CD14-positive monocyte (primary cell): ENCODE data around the gene ACOT2. TPM values are rescaled to one million over a fixed set of nuclear protein-coding genes. Genes with fewer than 3 reads are reported as not detected.
"Not testable (repeated sequence)": the region's sequence is repeated elsewhere in the genome, so short reads cannot be mapped to it uniquely, and the experiment has no call there.

ENCODE experiments used
- DNase-seq, 3 donors: peaks; one replicate each; pipeline ENCODE4 v3.0.0-alpha.2; 2011 to 2022
- H2AFZ ChIP-seq: 2 replicates; pipeline ENCODE4 v1.6.0; 2012; ENCODE audit warnings: mild to moderate bottlenecking, low read depth, low read length, inconsistent platforms; ENCODE audit not compliant: insufficient read depth, poor library complexity, severe bottlenecking
- H3K27ac ChIP-seq, 2 donors: 1 replicate in 1 of 2; 2 replicates in 1 of 2; pipeline ENCODE4 v1.5.1; 2012 to 2013; ENCODE audit warnings: low read length in 2 of 2, control low read depth in 1 of 2, inconsistent platforms in 1 of 2, low read depth in 1 of 2, mild to moderate bottlenecking in 1 of 2
- H3K27me3 ChIP-seq, 2 donors: one replicate each; pipeline versions ENCODE4 v1.6.0 to v1.6.1; 2011 to 2013; ENCODE audit warnings: low read length in 2 of 2; ENCODE audit not compliant: control insufficient read depth in 2 of 2, insufficient read depth in 2 of 2
- H3K36me3 ChIP-seq, 2 donors: replicated peaks in 1 of 2; 1 replicate in 1 of 2; 2 replicates in 1 of 2; pipeline versions ENCODE4 v1.5.1 to v1.6.1; 2012 to 2013; ENCODE audit warnings: low read length in 2 of 2, control low read depth in 1 of 2, inconsistent platforms in 1 of 2, mild to moderate bottlenecking in 1 of 2; ENCODE audit not compliant: insufficient read depth in 2 of 2, control insufficient read depth in 1 of 2
- H3K4me1 ChIP-seq, 2 donors: 1 replicate in 1 of 2; 2 replicates in 1 of 2; pipeline versions ENCODE4 v1.5.1 to v1.6.1; 2012 to 2013; ENCODE audit warnings: low read length in 2 of 2, control low read depth in 1 of 2, inconsistent platforms in 1 of 2, mild to moderate bottlenecking in 1 of 2, moderate library complexity in 1 of 2; ENCODE audit not compliant: insufficient read depth in 2 of 2, control insufficient read depth in 1 of 2
- H3K4me2 ChIP-seq: replicated peaks from 2 replicates; pipeline ENCODE3; 2012; ENCODE audit warnings: low read length, moderate library complexity, mild to moderate bottlenecking; ENCODE audit not compliant: poor library complexity, severe bottlenecking; ENCODE audit errors: extremely low read depth
- H3K4me3 ChIP-seq, 3 experiments: fragments of 200-600 bp in 1 of 3; sonication (generic) in 1 of 3; replicated peaks in 1 of 3; 1 replicate in 2 of 3; 2 replicates in 1 of 3; pipeline ENCODE4 v1.5.1; 2011 to 2013; ENCODE audit warnings: low read length in 3 of 3, mild to moderate bottlenecking in 3 of 3, control low read depth in 2 of 3, low read depth in 2 of 3, inconsistent platforms in 1 of 3, moderate library complexity in 1 of 3
- H3K79me2 ChIP-seq: 2 replicates; pipeline ENCODE4 v1.6.0; 2012; ENCODE audit warnings: mild to moderate bottlenecking, control low read depth, inconsistent platforms, low read length, moderate library complexity; ENCODE audit not compliant: insufficient read depth
- H3K9ac ChIP-seq: 2 replicates; pipeline ENCODE4 v1.6.0; 2017; ENCODE audit warnings: low read length, mild to moderate bottlenecking; ENCODE audit not compliant: insufficient read depth, poor library complexity, severe bottlenecking
- H3K9me3 ChIP-seq, 2 donors: replicated peaks in 1 of 2; 1 replicate in 1 of 2; 2 replicates in 1 of 2; pipeline versions ENCODE4 v1.5.1 to v1.6.1; 2012 to 2013; ENCODE audit warnings: low read length in 2 of 2, control low read depth in 1 of 2; ENCODE audit not compliant: control insufficient read depth in 1 of 2, insufficient read depth in 1 of 2
- H4K20me1 ChIP-seq: 2 replicates; pipeline ENCODE4 v1.6.0; 2012; ENCODE audit warnings: mild to moderate bottlenecking, low read length, control low read depth, moderate library complexity; ENCODE audit not compliant: insufficient read depth
- H3K27ac Mint-ChIP-seq, 7 donors: one replicate each; pipeline ENCODE4 v1.8.0; 2020; ENCODE audit warnings: mild to moderate bottlenecking in 7 of 7, mixed read lengths in 7 of 7, moderate library complexity in 6 of 7, inconsistent platforms in 2 of 7
- H3K27me3 Mint-ChIP-seq, 3 donors: one replicate each; pipeline ENCODE4 v1.8.0; 2021 to 2022; ENCODE audit warnings: low read depth in 3 of 3, mild to moderate bottlenecking in 3 of 3, mixed read lengths in 3 of 3, moderate library complexity in 3 of 3, inconsistent platforms in 1 of 3
- H3K36me3 Mint-ChIP-seq, 2 donors: one replicate each; pipeline ENCODE4 v1.8.0; 2020; ENCODE audit warnings: mixed read lengths in 2 of 2, inconsistent platforms in 1 of 2, mild to moderate bottlenecking in 1 of 2
- H3K4me1 Mint-ChIP-seq: one replicate; pipeline ENCODE4 v1.8.0; 2020; ENCODE audit warnings: mild to moderate bottlenecking, mixed read lengths
- H3K4me3 Mint-ChIP-seq, 2 donors: one replicate each; pipeline ENCODE4 v1.8.0; 2020; ENCODE audit warnings: mild to moderate bottlenecking in 2 of 2, mixed read lengths in 2 of 2, moderate library complexity in 1 of 2
- H3K9me3 Mint-ChIP-seq, 7 donors: one replicate each; pipeline ENCODE4 v1.8.0; 2020 to 2022; ENCODE audit warnings: mixed read lengths in 7 of 7, mild to moderate bottlenecking in 6 of 7, moderate library complexity in 6 of 7, inconsistent platforms in 2 of 7
- WGBS: methylation state at CpG from one replicate; pipeline ENCODE4 v1.1.5; 2013; ENCODE audit warnings: missing lambda C conversion rate; ENCODE audit not compliant: insufficient coverage; 5-methylcytosine and 5-hydroxymethylcytosine counted together
- intact Hi-C, 2 donors: fragments of 100-400 bp; cut with micrococcal nuclease; formaldehyde crosslinking; loops; one replicate each; pipeline versions ENCODE4 v1.15.0 to v1.15.1; 2023
- polyA plus RNA-seq, 3 donors: library from polyadenylated mRNA; depleted of rRNA in 1 of 3; unstranded in 2 of 3; stranded (reverse) in 1 of 3; fragments of 300-500 nt in 2 of 3; fragments of >200 nt in 1 of 3; fragmentation: Illumina TruSeq in 2 of 3; gene quantifications; 1 replicate in 2 of 3; 2 replicates in 1 of 3; pipeline ENCODE4 v1.2.3, GENCODE V29; 2012 to 2021

The ACOT2 gene
- polyA plus RNA-seq, 3 donors = 2.6 to 6.0 (median 5.2) TPM

DNA sequence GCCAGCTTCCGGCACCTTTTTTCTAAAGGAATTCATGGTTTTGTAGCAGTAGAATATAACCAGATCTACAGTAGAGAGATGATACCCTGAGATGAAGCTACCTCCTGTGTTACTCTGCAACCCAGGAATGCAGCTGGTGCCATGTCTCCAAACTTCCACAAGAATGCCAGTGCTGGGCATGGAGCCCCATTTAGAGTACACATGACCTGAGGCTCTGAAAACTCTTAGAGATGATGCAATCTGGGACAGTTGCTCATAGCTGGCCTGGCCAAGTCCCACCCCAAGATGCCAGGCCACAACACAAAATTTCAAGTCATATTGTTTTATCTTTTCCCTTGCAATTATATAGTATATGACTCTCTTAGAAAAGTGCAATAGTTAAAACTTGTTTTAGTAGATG, 23.7 kb upstream of the ACOT2 start:
- H3K4me3 Mint-ChIP-seq, H3K27me3 Mint-ChIP-seq, H3K27me3 ChIP-seq, H3K4me2 ChIP-seq, DNase-seq, H3K4me1 Mint-ChIP-seq, intact Hi-C loops, H2AFZ ChIP-seq, H3K4me3 ChIP-seq, H3K36me3 ChIP-seq, H3K27ac ChIP-seq, H4K20me1 ChIP-seq, H3K79me2 ChIP-seq, H3K27ac Mint-ChIP-seq, H3K4me1 ChIP-seq, H3K9ac ChIP-seq, H3K36me3 Mint-ChIP-seq, H3K9me3 Mint-ChIP-seq, H3K9me3 ChIP-seq: not testable (repeated sequence)
- no CpG with 5 or more reads among the region's 1 CpG for WGBS

DNA sequence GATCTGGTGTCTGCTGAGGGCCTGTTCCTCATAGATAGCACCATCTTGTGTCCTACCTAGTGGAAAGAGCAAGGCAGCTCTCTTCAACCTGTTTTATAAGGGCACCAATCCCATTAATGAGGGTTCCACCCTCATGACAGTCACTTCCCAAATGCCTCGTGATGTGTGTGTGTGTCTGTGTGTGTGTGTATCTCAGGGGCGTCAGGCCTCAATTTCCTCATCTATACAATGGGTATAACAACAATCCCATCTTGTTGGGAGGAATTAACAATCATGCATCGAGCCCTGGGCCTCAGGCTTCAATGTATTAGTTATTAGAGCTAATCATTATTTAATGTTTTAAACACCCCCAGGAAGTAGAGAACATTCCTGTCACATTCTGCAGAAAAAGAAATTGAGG, 19.9 kb upstream of the ACOT2 start:
- H3K4me1 ChIP-seq, H3K9me3 Mint-ChIP-seq, H3K4me3 ChIP-seq, H3K27me3 Mint-ChIP-seq, intact Hi-C loops, H3K36me3 Mint-ChIP-seq, H3K36me3 ChIP-seq, H2AFZ ChIP-seq, H3K27ac ChIP-seq, H3K4me2 ChIP-seq, H3K27ac Mint-ChIP-seq, H3K27me3 ChIP-seq, H3K9ac ChIP-seq, H3K4me3 Mint-ChIP-seq, H3K4me1 Mint-ChIP-seq, H3K9me3 ChIP-seq, DNase-seq, H4K20me1 ChIP-seq, H3K79me2 ChIP-seq: not testable (repeated sequence)
- WGBS = no CpG with 5 or more reads among the region's 3 CpGs

- intact Hi-C loops, H2AFZ ChIP-seq: not testable (repeated sequence)
These were observed 19.0 kb upstream of the ACOT2 start for GRCh38 chr14:73549889-73550524.

More at GRCh38 chr14:73549889-73550524, 19.0 kb upstream of the ACOT2 start:
- not testable (repeated sequence) for H3K27me3 ChIP-seq, H3K36me3 Mint-ChIP-seq, H3K9ac ChIP-seq, H3K27ac ChIP-seq, H3K4me2 ChIP-seq, H3K4me3 Mint-ChIP-seq, H3K27me3 Mint-ChIP-seq, DNase-seq, H3K79me2 ChIP-seq, H3K36me3 ChIP-seq, H3K9me3 Mint-ChIP-seq, H4K20me1 ChIP-seq, H3K4me3 ChIP-seq, H3K27ac Mint-ChIP-seq, H3K4me1 Mint-ChIP-seq, H3K9me3 ChIP-seq, H3K4me1 ChIP-seq
- no CpG with 5 or more reads among the region's 6 CpGs for WGBS
